Activated CD8-positive, alpha-beta memory T cell treated with anti-CD3 and anti-CD28 coated beads, Interleukin-2, amount 50 U/mL, for 4 hours (primary cell): ENCODE results near the gene HOMEZ.
A peak's percentile ranks its signal among the peaks of the same experiment; 100 is the strongest.
"Not testable (repeated sequence)": the region's sequence is repeated elsewhere in the genome, so short reads cannot be mapped to it uniquely, and the experiment has no call there.

Source experiments
- DNase-seq: peaks from one replicate; pipeline ENCODE4 v3.0.0-alpha.2; 2020

Gene HOMEZ

DNA sequence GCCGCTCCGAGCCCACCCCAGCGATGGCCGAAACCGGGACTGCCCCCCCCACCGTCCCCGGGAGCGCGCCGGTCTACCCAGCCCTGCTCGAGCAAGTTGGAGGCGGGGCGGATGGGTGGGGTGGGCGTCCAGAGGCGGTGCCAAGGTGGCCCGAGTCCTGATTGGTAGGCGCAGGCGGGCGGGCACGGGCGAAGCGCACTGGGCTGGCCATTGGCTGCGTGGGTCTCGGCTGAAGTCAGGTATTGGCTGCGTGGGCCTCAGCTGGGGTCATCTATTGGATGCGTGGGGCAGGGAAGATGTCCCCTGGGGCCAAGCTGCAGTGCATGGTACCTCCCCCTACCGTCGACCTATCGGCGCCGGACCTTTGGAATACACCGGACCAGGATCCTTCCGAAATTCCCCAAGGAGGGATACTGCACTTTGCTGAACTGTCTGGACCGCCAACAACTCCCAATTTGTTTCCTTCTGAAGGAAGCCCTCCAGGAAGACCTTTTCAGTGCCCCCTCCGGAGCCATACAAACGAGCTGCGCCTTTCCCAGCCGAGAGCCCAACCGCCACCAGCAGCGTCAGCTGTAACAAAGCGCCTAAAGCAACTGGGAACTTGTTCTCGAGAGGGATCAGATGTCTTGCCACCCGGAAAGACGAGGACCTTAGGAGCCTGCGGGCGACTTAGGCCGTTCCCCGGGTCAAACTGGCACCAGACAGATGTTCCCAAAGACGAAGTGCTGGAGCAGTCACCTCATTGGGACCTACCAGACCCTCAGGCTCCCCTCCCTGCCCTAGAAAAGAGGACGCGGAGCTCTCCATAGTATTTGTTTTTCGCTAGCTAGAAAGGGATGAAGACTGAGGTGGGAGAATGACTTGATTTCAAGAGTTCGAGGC, at the start of gene HOMEZ:
HOMEZ (minus strand) TSS at position 113 of the 882 bp plus-strand sequence. CDS start 180 bp downstream, outside the sequence.
- peak; percentile 98 for DNase-seq

GRCh38 chr14:23335623-23336022, 49.7 kb upstream of the HOMEZ start:
- no peak for DNase-seq

- peak; percentile 65 for DNase-seq
Observed at GRCh38 chr14:23327947-23328744, 42.2 kb upstream of the HOMEZ start.

DNA sequence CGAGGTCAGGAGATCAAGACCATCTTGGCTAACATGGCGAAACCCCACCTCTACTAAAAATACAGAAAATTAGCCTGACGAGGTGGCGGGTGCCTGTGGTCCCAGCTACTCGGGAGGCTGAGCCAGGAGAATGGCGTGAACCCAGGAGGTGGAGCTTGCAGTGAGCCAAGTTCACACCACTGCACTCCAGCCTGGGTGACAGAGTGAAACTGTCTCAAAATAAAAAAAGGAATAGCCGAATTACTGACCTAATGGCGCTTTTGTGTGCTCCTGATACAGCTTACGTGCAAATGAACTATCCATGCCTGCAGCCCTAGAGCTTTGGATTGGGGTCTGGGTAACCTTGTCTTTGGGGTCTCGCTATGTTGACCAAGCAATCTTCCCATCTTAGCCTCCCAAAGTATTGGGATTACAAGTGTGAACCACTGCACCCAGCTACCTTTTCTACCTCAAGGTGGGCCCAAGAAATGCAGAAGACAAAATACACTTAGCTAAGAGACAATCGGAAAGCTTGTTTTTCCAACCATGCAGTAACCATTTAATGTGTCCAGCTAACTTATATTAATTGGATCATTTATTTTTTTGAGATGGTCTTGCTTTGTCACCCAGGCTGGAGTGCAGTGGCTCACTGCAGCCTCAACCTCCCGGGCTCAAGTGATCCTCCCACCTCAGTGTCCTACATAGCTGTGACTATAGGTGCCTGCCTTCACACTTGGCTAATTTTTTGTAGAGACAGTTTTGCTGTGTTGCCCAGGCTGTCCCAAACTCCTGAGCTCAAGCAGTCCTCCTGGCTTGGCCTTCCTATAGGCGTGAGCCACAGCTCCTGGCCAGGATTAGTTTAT, 40.8 kb upstream of the HOMEZ start:
- DNase-seq, result no peak

DNA sequence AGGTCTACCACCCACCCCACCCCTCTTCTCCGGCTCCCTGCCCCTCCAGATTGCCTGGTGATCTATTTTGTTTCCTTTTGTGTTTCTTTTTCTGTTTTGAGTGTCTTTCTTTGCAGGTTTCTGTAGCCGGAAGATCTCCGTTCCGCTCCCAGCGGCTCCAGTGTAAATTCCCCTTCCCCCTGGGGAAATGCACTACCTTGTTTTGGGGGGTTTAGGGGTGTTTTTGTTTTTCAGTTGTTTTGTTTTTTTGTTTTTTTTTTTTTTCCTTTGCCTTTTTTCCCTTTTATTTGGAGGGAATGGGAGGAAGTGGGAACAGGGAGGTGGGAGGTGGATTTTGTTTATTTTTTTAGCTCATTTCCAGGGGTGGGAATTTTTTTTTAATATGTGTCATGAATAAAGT, 39.8 kb upstream of the HOMEZ start:
- not testable (repeated sequence) for DNase-seq

DNA sequence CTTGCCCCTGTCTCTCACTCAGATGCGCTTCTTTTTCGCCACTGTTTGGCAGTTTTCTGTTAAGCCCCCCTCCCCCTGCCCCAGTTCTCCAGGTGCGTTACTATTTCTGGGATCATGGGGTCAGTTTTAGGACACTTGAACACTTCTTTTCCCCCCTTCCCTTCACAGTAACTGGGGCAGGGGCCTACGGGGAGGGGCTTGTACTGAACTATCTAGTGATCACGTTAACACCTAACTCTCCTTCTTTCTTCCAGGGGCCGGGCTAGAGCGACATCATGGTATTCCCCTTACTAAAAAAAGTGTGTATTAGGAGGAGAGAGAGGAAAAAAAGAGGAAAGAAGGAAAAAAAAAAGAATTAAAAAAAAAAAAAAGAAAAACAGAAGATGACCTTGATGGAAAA, 39.1 kb upstream of the HOMEZ start:
- DNase-seq, result no peak

DNA sequence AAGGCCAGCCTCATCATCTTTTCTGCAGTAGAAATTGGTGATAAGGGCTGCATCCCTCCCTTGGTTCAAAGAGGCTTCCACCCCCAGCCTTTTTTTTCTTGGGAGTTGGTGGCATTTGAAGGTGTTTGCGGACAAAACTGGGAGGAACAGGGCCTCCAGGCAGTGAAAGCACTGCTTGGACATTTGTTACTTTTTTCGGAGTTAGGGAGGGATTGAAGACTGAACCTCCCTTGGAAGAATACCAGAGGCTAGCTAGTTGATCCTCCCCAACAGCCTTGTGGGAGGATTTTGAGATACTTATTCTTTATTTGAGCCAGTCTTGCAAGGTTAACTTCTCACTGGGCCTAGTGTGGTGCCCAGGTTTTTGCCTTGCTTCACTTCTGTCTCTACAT, 38.5 kb upstream of the HOMEZ start:
- no peak for DNase-seq

DNA sequence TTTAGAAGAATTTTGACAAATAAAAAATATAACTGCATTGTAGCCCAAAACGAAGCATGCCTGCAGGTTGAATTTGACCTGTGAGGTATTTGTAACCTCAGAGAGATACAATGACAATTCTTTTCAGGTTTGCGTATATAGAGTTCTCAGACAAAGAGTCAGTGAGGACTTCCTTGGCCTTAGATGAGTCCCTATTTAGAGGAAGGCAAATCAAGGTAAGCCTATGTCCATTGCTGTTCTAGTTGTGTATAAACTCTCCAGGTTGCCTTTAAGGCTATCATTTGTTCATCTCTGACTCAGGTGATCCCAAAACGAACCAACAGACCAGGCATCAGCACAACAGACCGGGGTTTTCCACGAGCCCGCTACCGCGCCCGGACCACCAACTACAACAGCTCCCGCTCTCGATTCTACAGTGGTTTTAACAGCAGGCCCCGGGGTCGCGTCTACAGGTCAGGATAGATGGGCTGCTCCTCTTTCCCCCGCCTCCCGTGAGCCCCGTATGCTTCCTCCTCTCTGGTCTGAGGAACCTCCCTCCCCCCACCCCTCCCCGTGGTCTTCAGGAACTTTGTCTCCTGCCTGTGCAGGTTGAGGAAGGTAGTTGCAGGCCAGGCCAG, 38.0 kb upstream of the HOMEZ start:
- no peak for DNase-seq

- no peak for DNase-seq
Observed at GRCh38 chr14:23322568-23323517, 36.9 kb upstream of the HOMEZ start.

GRCh38 chr14:23321572-23322547, 35.9 kb upstream of the HOMEZ start:
- peak; percentile 49 for DNase-seq

DNA sequence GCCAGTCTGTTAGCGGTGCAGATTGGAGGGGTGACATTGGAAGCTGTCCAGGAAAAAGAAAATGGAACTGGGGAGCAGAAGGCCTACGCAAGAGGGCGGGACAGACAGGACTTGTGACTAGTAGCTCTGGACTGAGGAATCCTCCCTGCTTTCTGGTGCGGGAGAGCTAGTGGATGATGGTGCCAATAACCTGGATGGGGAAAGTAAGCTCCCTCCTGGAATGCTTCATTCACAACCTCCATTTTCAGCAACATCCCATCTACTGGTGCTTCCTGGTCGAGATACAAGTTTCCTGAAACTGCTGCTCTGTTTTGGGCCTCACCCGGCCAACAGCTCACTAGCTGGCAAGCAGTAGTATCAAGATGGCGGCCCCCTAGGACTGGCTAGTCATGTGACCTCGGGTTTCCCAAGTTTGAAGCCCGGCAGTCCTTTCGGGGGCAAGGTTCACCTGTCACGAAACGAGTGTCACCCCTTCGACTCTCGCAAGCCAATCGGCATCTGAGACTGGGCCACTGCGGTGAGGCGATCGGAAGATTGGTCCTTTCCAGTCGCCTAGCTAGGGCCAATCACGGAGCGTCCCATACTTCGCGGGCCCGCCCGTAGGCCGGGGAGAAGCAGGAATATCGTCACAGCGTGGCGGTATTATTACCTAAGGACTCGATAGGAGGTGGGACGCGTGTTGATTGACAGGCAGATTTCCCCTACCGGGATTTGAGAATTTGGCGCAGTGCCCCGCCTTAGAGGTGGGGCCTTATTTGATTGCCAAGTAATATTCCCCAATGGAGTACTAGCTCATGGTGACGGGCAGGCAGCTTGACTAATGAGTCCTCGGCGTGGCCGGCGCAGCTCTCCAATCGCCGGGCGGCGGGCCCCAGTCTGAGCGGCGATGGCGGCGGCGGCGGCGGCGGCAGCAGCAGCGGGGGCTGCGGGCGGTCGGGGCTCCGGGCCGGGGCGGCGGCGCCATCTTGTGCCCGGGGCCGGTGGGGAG, 34.9 kb upstream of the HOMEZ start, which contains the start of gene PABPN1:
PABPN1 (plus strand) TSS at position 874 of the 988 bp plus-strand sequence; CDS start at position 887, 13 bp downstream.
- peak; percentile 94 for DNase-seq

DNA sequence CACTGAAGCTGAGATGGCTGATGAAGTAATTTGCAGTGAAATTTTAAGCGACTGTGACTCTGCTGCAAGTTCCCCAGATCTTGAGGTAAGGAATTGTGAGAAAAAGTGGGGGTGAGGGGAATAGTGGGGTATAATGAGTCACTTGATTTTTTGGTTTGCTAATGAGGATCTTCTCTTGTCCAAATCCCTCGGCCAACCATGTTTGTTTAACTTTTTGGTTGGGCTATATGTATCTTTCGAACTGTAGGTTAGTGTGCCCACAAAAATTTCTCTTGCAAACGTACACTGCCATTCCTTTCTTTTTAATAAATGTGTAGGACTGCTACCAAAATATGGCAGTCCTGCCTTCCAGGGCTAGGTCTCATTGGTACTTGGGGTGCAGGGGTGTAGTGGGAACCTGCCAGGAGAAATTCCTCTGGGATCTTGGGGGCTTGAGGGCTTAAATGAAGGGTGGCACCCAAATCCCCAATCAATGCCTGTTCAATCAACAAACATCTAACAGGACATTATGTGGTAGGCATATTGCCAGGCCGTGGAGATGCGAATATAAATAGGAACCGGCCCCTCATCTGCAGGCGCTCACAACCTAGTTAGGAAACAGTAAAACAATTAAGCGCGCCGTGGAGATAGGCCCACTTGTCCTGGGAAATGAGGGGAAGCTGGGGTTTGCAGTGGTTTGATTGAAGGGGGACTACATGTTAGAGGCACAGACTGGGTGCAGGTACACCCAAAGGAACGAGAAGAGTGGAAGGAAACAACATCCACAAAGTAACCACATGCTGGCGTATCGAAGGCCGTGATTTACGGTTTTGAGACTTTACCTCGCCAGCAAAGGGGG, 34.0 kb upstream of the HOMEZ start:
- DNase-seq, result no peak

DNA sequence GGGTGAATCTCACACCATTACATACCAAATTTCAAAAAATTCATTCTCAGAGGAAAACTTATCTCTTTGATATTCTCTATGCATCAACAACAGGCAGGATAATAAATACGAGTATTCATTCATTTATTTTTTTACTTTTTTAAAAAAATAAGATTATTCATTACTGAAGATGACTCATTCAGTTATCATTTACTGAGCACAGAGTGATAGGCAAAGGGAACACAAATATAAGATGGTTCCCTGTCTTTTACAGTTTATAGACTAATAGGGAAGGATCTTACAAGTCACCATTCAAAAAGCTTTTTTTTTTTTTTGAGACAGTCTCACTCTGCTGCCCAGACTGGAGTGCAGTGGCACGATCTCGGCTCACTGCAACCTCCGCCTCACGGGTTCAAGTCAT, 30.4 kb upstream of the HOMEZ start:
- no peak for DNase-seq

DNA sequence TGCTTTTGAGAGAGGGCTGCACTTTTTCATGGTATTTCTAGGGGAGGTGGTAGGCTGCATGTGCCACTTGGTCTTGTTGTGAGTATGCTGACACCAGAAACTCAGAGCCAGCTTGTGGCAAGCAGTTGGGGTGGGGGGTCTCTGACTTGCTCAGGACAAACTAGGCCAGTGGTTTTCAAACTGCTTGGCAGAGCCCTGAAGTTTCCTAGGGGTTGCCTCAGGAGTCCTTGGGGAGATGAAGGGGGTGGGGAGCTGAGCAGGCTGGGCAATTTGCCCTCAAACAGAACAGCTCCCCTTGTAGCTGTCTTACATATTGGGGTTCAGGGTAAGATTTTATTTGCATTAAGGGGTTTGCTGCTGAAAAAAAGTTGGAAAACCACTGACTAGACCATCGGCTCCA, 24.6 kb upstream of the HOMEZ start:
- no peak for DNase-seq

DNA sequence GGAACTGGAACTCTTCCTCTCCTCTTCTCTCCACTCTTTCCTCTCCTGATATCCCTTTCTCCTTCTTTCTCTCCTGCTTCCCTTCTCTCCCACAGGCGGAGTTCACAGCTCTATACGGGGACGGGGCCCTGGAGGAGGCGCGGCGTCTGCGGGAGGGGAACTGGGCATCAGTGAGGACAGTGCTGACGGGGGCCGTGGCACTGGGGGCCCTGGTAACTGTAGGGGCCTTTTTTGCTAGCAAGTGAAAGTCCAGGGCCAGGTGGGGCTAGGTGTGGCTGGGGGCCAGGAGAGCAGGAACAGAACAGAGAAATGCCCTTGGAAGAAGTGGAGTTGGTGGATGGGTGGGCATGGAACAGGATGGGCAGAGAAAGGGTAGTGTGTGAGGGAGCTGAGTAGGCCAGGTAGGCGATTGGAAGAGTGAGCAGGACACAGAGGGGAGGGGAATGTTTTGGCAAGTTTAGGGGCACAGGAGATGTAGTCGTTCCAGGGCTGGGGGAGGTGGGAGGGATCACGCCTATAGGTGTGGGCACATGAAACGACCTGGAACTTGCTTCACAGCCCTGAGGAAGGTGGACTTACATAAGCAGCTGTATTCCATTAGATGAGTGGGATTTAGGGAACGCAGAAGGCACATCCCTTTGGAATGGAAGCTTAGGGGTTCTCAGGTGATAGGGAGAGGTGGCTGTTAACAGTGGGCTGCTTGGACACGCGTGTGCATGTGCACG, 23.0 kb upstream of the HOMEZ start:
- DNase-seq, result no peak

DNA sequence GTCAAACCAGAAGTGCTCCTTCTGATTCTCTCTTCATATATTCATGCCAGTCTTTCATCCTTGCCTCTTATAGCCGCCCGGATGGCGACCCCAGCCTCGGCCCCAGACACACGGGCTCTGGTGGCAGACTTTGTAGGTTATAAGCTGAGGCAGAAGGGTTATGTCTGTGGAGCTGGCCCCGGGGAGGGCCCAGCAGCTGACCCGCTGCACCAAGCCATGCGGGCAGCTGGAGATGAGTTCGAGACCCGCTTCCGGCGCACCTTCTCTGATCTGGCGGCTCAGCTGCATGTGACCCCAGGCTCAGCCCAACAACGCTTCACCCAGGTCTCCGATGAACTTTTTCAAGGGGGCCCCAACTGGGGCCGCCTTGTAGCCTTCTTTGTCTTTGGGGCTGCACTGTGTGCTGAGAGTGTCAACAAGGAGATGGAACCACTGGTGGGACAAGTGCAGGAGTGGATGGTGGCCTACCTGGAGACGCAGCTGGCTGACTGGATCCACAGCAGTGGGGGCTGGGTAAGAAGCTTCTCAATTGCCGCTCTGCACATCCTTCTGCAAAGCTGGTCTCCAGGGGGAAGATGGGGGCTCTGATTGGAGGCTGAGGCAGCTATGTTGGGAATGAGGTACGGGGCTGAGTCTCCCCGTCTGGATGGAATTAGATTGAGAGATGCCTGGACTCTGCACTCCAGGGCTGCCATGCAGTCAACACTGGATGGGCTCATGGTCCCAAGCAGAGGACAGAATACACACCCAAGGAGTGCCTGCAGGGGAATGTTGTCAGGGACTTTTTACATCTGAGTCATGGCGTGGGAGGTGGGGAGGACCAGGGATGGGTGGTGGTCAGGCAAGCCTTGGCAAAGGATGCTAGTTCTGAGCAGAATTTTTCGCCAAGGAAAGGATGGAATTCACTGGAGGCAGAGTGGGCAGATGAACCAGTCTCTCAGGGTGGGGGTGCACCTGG, 22.0 kb upstream of the HOMEZ start:
- no peak for DNase-seq
